ENCODE data around the gene ITGB2. TPM values are rescaled to one million over a fixed set of nuclear protein-coding genes. Genes with fewer than 3 reads are reported as not detected.

The ITGB2 gene
- total RNA-seq, 2 donors from 2014 or later = 448 to 1,246 TPM

DNA sequence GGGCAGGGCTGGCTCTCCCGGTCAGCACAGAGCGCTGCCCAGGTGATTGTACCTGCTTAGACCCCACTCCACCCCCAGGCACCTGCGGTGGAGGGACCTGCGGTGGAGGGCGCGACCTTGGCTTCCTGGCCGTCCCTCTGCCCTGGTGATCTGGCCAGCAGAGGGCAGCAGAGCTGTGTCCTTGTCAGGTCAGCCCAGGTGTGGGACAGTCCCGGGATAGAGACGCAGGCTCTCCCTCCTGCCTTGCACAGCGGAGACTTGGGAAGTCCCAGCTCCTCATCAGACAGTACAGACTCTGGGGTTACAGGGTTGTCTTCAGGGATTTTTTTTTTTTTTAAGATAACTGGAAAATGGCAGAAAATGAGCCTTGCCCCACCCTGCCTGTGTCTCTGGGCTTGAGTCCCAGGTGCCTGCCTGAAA lies 29.1 kb upstream of the ITGB2 start:
- H3K9me3 Mint-ChIP-seq = no peaks in the 10 kb centered on the region
- peaks cover 4 to 15% of the 10 kb centered on the region in 2 donors for H3K4me1 Mint-ChIP-seq (ENCODE audit: low read depth in 2 of 2)
- H3K36me3 Mint-ChIP-seq = no peaks in the 10 kb centered on the region
- H3K27ac Mint-ChIP-seq = no peak overlapping the region
- peak; percentile 85 for DNase-seq (ENCODE audit: low spot score)
- ATAC-seq = peak; percentile 84 to 85
- no peak overlapping the region for H3K4me3 Mint-ChIP-seq
- no peaks in the 10 kb centered on the region for H3K27me3 Mint-ChIP-seq

GRCh38 chr21:44949161-44949778 lies 28.6 kb upstream of the ITGB2 start:
- Mint-ChIP-seq H3K4me3 (no peak overlapping the region), H3K27ac (no peak overlapping the region), H3K27me3 (no peaks in the 10 kb centered on the region), H3K9me3 (no peaks in the 10 kb centered on the region), H3K36me3 (no peaks in the 10 kb centered on the region), H3K4me1 (ENCODE audit: low read depth in 2 of 2) (peaks cover 4 to 15% of the 10 kb centered on the region in 2 donors)
- DNase-seq (ENCODE audit: low spot score) (peak; percentile 46), ATAC-seq (peak in 1 of 2 donors; percentile 26)

DNA sequence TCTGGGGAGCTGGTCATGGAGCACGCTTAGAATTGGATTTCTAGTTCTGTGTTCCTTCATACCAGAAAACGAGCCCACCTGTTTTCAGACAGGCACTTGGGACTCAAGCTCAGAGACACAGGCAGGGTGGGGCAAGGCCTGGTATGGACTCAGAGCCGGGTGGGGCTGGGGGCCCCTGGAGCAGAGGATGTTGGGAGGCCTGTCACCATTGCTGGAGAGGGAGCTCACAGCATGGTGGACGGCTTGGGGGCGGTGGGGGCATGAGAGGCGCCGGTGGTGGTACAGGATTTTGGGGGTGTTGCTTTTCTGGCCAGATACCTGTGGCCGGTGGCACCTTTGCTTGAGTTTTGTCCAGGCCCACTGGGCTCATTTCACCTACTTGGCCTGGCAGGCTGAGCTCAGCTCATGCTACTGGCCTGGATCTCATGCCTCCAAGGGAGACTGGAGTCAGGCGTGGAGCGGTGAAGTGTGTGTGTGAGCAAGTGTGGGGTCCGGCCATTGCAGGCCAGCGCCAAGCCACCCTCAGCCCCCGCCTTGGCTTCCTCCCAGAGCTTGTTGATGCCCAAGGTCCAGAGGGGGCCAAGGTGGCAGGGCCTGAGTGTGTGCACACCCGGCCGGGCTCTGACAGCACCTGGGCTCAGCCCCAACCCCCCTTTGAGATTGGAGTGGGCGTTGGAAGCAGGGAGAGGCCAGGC lies 27.9 kb upstream of the ITGB2 start:
- Mint-ChIP-seq H3K27me3 (no peaks in the 10 kb centered on the region), H3K27ac (no peak overlapping the region), H3K36me3 (no peaks in the 10 kb centered on the region), H3K9me3 (no peaks in the 10 kb centered on the region), H3K4me3 (no peak overlapping the region), H3K4me1 (ENCODE audit: low read depth in 2 of 2) (peaks cover 4 to 15% of the 10 kb centered on the region in 2 donors)
- ATAC-seq = no peak
- peak; percentile 22 for DNase-seq (ENCODE audit: low spot score)

GRCh38 chr21:44947930-44948331 lies 27.2 kb upstream of the ITGB2 start:
- no peak for ATAC-seq
- Mint-ChIP-seq H3K27ac (no peak overlapping the region), H3K36me3 (no peaks in the 10 kb centered on the region), H3K4me3 (no peak overlapping the region), H3K9me3 (no peaks in the 10 kb centered on the region), H3K27me3 (no peaks in the 10 kb centered on the region), H3K4me1 (ENCODE audit: low read depth in 2 of 2) (peaks cover 9 to 17% of the 10 kb centered on the region in 2 donors)
- DNase-seq (ENCODE audit: low spot score) = peak; percentile 56

DNA sequence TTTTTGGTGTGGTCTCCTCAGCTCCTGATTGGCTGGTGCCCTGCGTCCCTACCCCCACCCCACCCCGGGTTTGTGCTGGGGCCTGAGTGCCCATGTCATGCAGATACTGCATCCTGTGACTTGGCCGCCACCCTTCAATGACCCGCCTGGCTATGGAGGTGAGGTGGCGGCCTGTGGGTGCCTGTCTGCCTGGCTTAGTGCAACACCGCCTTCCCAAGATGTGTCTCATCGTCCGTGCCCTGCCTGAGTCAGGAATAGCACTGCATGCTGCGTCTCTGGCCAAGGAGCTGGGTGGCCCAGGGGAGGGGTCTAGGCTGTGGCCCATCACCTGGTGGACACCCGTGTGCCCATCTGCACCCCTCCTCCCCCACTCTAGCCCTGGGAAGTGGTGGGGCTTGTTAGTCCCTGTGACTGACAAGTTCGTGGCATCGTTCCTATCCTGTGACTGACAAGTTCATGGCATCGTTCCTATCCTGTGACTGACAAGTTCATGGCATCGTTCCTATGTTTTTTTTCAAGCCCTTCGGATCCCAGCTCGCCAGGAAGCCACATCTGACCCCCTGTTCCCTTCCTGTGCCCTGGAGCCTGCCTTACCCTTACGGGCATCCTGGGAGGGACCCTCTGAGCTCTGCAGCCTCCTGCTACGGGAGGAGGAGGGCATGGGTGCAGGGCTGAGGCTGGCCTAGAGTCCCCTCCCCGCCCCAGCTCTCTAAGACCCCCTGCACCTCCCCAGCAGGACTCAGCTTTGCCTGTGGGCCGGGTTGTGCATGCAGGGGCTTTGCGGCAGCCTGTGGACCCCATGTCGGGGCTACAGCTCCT lies 26.6 kb upstream of the ITGB2 start:
- Mint-ChIP-seq H3K4me1 (ENCODE audit: low read depth in 2 of 2) (peaks cover 15 to 20% of the 10 kb centered on the region in 2 donors), H3K36me3 (no peaks in the 10 kb centered on the region), H3K9me3 (no peaks in the 10 kb centered on the region), H3K4me3 (no peak overlapping the region), H3K27ac (no peak overlapping the region), H3K27me3 (no peaks in the 10 kb centered on the region)
- ATAC-seq (no peak), DNase-seq (ENCODE audit: low spot score) (peak; percentile 52)

DNA sequence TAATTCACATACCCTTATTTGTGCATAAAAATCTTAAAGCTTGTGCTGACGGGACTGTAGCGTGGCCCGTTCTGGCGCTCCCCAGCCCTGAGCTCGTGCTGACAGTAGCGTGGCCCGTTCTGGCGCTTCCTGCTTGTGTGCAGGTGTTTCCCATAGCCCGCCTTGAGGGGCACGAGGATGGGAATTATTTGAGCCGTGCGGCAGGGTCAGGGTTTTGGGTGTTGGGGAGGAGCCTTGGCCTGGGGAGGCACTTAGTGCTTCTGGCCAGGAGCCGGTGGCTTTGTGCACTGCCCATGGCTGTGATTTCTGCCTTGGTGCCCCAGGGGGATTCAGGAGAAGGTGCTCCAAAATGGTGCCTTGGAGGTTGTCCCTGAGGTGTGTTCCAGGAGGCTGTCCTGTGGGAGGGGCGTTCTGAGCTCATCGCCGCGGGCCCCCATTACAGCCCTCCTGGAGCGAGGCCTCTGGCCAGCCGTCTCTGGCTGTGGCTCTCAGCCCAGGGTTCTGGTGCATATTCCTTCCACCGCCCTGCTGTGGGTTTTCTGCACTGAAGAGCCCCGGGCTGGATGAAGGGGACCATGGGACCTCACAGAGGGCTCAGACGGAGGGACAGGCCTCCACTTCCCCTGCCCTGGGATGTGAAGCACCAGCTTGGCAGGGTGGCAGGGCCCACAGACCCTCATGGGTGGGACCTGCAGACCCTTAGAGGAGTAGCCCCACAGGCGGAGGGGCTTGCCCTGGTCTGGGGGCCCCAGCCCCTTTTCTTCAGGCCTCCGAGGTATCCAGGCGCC lies 25.7 kb upstream of the ITGB2 start:
- peaks cover 23 to 26% of the 10 kb centered on the region in 2 donors for H3K4me1 Mint-ChIP-seq (ENCODE audit: low read depth in 2 of 2)
- peak; percentile 49 for DNase-seq (ENCODE audit: low spot score)
- H3K36me3 Mint-ChIP-seq = no peaks in the 10 kb centered on the region
- no peak overlapping the region for H3K27ac Mint-ChIP-seq
- H3K27me3 Mint-ChIP-seq = no peaks in the 10 kb centered on the region
- H3K9me3 Mint-ChIP-seq = no peaks in the 10 kb centered on the region
- no peak for ATAC-seq
- no peak overlapping the region for H3K4me3 Mint-ChIP-seq

DNA sequence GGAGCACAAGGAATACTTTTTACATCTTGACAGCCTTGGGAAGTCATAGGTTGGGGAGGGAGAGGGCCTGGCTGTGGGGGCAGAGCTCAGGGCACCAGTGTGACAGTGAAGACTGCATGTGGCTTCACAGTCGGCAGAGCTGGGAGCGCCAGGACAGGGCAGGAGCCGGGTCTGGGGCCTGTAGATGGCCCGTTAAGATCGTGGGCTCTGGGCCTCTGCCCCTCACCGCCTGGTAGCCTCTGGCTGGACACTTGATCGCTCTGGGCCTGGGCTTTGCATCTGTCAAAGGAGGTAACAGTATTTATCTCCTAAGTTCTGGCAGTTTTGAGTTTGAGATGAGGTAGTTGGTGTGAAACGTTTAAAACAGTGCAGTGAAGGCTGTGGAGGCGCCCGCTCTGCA lies 23.9 kb upstream of the ITGB2 start:
- no peak overlapping the region for H3K27ac Mint-ChIP-seq
- H3K36me3 Mint-ChIP-seq = peaks cover 7% of the 10 kb centered on the region
- no peak overlapping the region for H3K4me3 Mint-ChIP-seq
- H3K9me3 Mint-ChIP-seq = no peaks in the 10 kb centered on the region
- no peak for ATAC-seq
- peak; percentile 57 for DNase-seq (ENCODE audit: low spot score)
- H3K4me1 Mint-ChIP-seq (ENCODE audit: low read depth in 2 of 2) = peaks cover 29 to 33% of the 10 kb centered on the region in 2 donors
- H3K27me3 Mint-ChIP-seq = no peaks in the 10 kb centered on the region

DNA sequence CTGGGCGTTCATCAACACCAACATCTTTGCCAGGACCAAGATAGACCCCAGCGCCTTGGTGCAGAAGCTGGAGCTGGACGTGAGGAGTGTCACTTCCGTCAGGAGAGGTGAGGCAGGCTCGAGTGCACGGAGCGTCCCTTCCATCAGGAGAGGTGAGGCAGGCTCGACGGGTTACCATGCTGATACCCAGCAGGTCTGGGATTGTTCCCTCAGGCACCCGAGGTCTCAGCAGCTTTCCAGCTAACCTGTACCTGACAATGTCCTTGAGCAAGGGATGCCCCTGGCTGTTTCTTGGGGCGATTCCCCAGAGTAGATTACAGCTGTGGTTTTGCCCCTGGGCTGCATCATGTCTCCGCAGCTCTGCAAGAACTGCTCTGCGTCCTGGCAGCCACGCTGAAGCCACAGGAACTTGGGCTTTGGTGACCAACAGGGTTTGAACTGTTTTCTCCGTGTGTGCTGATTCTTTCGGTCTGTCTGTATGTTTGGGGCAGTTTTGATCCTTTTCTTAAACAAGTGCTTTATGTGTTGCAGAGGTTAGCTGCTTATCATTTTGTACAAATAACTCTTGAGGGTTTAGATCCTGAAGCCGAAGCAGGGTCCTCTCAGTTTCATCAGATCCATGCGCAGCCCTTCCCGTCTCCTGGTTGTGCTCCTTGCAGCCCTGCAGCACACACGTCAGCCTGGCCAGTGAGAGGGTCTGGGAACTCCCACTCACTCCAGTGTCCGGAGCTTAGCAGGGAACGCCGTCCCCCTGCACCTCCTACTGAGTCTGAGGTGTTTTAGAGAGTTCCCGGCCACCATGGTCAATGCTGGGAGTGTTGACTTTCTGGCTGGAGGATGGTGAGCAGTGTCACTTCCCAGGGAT lies 23.2 kb upstream of the ITGB2 start:
- H3K27me3 Mint-ChIP-seq = no peaks in the 10 kb centered on the region

GRCh38 chr21:44943005-44943685 lies 22.4 kb upstream of the ITGB2 start:
- peaks cover 32 to 36% of the 10 kb centered on the region in 2 donors for H3K4me1 Mint-ChIP-seq (ENCODE audit: low read depth in 2 of 2)
- no peaks in the 10 kb centered on the region for H3K27me3 Mint-ChIP-seq
- no peak overlapping the region for H3K4me3 Mint-ChIP-seq
- no peaks in the 10 kb centered on the region for H3K9me3 Mint-ChIP-seq
- H3K27ac Mint-ChIP-seq = no peak overlapping the region
- ATAC-seq = no peak
- DNase-seq (ENCODE audit: low spot score) = peak; percentile 31
- H3K36me3 Mint-ChIP-seq = peaks cover 7% of the 10 kb centered on the region

More for the DNA sequence above, 23.2 kb upstream of the ITGB2 start:
- no peak overlapping the region for H3K4me3 Mint-ChIP-seq
- H3K9me3 Mint-ChIP-seq = no peaks in the 10 kb centered on the region
- peaks cover 32 to 35% of the 10 kb centered on the region in 2 donors for H3K4me1 Mint-ChIP-seq (ENCODE audit: low read depth in 2 of 2)
- ATAC-seq (no peak), DNase-seq (ENCODE audit: low spot score) (peak; percentile 38)
- H3K27ac Mint-ChIP-seq = no peak overlapping the region
- peaks cover 7% of the 10 kb centered on the region for H3K36me3 Mint-ChIP-seq

DNA sequence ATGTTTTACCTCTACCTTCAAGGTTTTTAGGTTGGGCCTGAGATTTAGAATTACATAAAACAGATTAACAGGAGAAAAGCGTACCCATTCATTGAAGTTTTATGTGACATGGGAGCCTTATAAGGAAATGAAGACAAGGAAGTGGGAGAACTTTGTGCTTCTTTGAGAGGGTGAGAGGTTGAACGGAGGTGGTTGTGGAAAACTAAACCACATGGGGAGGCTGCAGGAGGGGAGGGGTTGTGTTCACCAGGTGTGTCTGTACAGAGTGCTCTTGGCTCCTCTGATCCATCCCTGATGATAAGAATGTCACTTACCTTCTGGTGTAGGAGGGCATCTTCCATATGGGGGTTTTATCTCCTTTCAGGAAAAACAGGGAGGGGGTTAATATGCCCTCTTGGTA lies 21.9 kb upstream of the ITGB2 start:
- H3K36me3 Mint-ChIP-seq = peaks cover 7% of the 10 kb centered on the region
- H3K4me3 Mint-ChIP-seq = peak overlapping the region; percentile 91
- ATAC-seq (no peak), DNase-seq (ENCODE audit: low spot score) (no peak)
- H3K27me3 Mint-ChIP-seq = no peaks in the 10 kb centered on the region
- H3K27ac Mint-ChIP-seq = no peak overlapping the region
- H3K4me1 Mint-ChIP-seq (ENCODE audit: low read depth in 2 of 2) = peaks cover 30 to 36% of the 10 kb centered on the region in 2 donors
- no peaks in the 10 kb centered on the region for H3K9me3 Mint-ChIP-seq

- Mint-ChIP-seq H3K9me3 (no peaks in the 10 kb centered on the region), H3K36me3 (peaks cover 7% of the 10 kb centered on the region), H3K27me3 (no peaks in the 10 kb centered on the region), H3K4me1 (ENCODE audit: low read depth in 2 of 2) (peaks cover 29 to 36% of the 10 kb centered on the region in 2 donors), H3K4me3 (peak overlapping the region; percentile 91), H3K27ac (peak overlapping the region; percentile 69 to 85)
- DNase-seq (ENCODE audit: low spot score) (no peak), ATAC-seq (no peak)
Observed at GRCh38 chr21:44941567-44941966, 20.9 kb upstream of the ITGB2 start.

GRCh38 chr21:44940116-44940631 lies 19.5 kb upstream of the ITGB2 start:
- Mint-ChIP-seq H3K9me3 (no peaks in the 10 kb centered on the region), H3K27me3 (no peaks in the 10 kb centered on the region), H3K4me1 (ENCODE audit: low read depth in 2 of 2) (peaks cover 29 to 36% of the 10 kb centered on the region in 2 donors), H3K4me3 (peak overlapping the region; percentile 91), H3K36me3 (peaks cover 7% of the 10 kb centered on the region), H3K27ac (peak overlapping the region; percentile 69 to 88)
- ATAC-seq (peak; percentile 59 to 60), DNase-seq (ENCODE audit: low spot score) (peak; percentile 58)
